Upper lobe of left lung (tissue), 4 donors: ENCODE data around the gene ARHGEF4.

Experiments
- CTCF ChIP-seq, 6 experiments: fragments of 450-650 bp in 4 of 6; fragments of 200-600 bp in 2 of 6; sonication (generic) in 2 of 6; IDR thresholded peaks; one replicate each; pipeline ENCODE4 v1.5.1; 2016 to 2019; ENCODE audit warnings: antibody characterized with exemption in 6 of 6
- POLR2A ChIP-seq, 4 donors: fragments of 450-650 bp; IDR thresholded peaks; one replicate each; pipeline ENCODE4 v1.5.1; 2016 to 2017; ENCODE audit warnings: antibody characterized with exemption in 4 of 4, mild to moderate bottlenecking in 2 of 4
- POLR2AphosphoS5 ChIP-seq, 2 donors: sonication (generic); formaldehyde crosslinking; IDR thresholded peaks; one replicate each; pipeline ENCODE4 v1.5.1; 2017; ENCODE audit warnings: antibody characterized with exemption in 2 of 2

DNA sequence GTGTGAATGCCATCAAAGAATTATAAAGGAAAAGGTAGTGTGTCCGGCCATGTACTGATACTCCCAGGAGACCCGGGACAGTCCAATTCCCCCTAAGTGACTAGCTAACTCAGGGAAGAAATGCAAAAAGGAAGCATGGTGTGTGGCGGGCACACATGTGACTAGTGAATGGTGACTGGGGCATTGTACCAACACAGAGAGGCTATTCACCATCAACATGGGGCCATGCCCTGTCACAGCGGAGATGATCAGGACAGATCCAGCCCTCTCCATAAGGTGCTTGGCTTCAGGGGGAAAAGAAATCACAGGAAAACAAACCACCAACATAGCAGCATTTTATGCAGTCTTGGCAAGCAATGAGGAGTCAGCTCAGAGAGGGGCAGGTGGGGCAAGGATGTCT lies 222.2 kb downstream of the ARHGEF4 start:
- no peak for TF ChIP-seq CTCF (IDR thresholded peaks at IDR 0.05)
- TF ChIP-seq POLR2AphosphoS5 (IDR thresholded peaks at IDR 0.05), result no peak
- TF ChIP-seq POLR2A (IDR thresholded peaks at IDR 0.05), result no peak
